Esophagus muscularis mucosa (tissue), 4 donors: ENCODE results near the gene ARL15. TPM values are rescaled to one million over a fixed set of nuclear protein-coding genes. Genes with fewer than 3 reads are reported as not detected.

ENCODE experiments used
- DNase-seq: peaks from one replicate; pipeline ENCODE4 v3.0.0-alpha.2; 2017; ENCODE audit errors: extremely low spot score
- H3K27ac ChIP-seq, 4 donors: fragments of 200-600 bp; sonication (generic); replicated peaks in 1 of 4; 1 replicate in 3 of 4; 2 replicates in 1 of 4; pipeline ENCODE4 v1.5.1; 2016 to 2019; ENCODE audit warnings: mild to moderate bottlenecking in 1 of 4
- H3K27me3 ChIP-seq, 4 donors: fragments of 200-600 bp; sonication (generic); one replicate each; pipeline versions ENCODE4 v1.5.1 to v1.6.0; 2016 to 2019
- H3K36me3 ChIP-seq, 4 donors: fragments of 200-600 bp; sonication (generic); one replicate each; pipeline ENCODE4 v1.5.1; 2016 to 2019
- H3K4me1 ChIP-seq, 4 donors: fragments of 200-600 bp; sonication (generic); one replicate each; pipeline ENCODE4 v1.5.1; 2016 to 2019
- H3K4me3 ChIP-seq, 4 donors: fragments of 200-600 bp; sonication (generic); 1 replicate in 2 of 4; 2 replicates in 2 of 4; pipeline ENCODE4 v1.5.1; 2016 to 2019; ENCODE audit warnings: mild to moderate bottlenecking in 4 of 4, moderate library complexity in 1 of 4
- H3K9me3 ChIP-seq, 4 donors: fragments of 200-600 bp; sonication (generic); 1 replicate in 3 of 4; 2 replicates in 1 of 4; pipeline ENCODE4 v1.5.1; 2016 to 2019
- EP300 ChIP-seq: sonication (generic); formaldehyde crosslinking; IDR thresholded peaks from one replicate; pipeline ENCODE4 v1.6.1; 2017; ENCODE audit warnings: antibody characterized with exemption
- POLR2A ChIP-seq: fragments of 450-650 bp; IDR thresholded peaks from one replicate; pipeline ENCODE4 v1.6.1; 2017; ENCODE audit warnings: antibody characterized with exemption, moderate library complexity, mild to moderate bottlenecking, low read depth
- POLR2AphosphoS5 ChIP-seq, 2 donors: sonication (generic); formaldehyde crosslinking; IDR thresholded peaks; one replicate each; pipeline ENCODE4 v1.6.1; 2017; ENCODE audit warnings: antibody characterized with exemption in 2 of 2
- WGBS: methylation state at CpG from one replicate; pipeline ENCODE4 v1.1.5; 2018; 5-methylcytosine and 5-hydroxymethylcytosine counted together
- intact Hi-C: fragments of 100-400 bp; cut with DNase I; formaldehyde crosslinking; loops from one replicate; pipeline ENCODE4 v1.15.1; 2023
- total RNA-seq, 4 donors: library from RNA; depleted of rRNA; stranded (reverse); fragments of >200 nt; gene quantifications; one replicate each; pipeline versions ENCODE4 v1.1.0 to v1.2.1, GENCODE V29; 2016
- TF ChIP-seq, protein P1 (sequence below), 3 experiments: fragments of 200-600 bp in 2 of 3; fragments of 450-650 bp in 1 of 3; sonication (generic) in 2 of 3; IDR thresholded peaks; one replicate each; pipeline ENCODE4 v1.5.1; 2017 to 2019; ENCODE audit warnings: antibody characterized with exemption in 3 of 3, mild to moderate bottlenecking in 2 of 3, moderate library complexity in 1 of 3

ARL15 gene
- total RNA-seq, 4 donors from 2014 or later: 11.6 to 21.6 (median 16.5) TPM

- no peak for TF ChIP-seq POLR2AphosphoS5 (IDR thresholded peaks at IDR 0.05)
- TF ChIP-seq EP300: no peak
- TF ChIP-seq POLR2A: no peak
- TF ChIP-seq, protein P1, sequence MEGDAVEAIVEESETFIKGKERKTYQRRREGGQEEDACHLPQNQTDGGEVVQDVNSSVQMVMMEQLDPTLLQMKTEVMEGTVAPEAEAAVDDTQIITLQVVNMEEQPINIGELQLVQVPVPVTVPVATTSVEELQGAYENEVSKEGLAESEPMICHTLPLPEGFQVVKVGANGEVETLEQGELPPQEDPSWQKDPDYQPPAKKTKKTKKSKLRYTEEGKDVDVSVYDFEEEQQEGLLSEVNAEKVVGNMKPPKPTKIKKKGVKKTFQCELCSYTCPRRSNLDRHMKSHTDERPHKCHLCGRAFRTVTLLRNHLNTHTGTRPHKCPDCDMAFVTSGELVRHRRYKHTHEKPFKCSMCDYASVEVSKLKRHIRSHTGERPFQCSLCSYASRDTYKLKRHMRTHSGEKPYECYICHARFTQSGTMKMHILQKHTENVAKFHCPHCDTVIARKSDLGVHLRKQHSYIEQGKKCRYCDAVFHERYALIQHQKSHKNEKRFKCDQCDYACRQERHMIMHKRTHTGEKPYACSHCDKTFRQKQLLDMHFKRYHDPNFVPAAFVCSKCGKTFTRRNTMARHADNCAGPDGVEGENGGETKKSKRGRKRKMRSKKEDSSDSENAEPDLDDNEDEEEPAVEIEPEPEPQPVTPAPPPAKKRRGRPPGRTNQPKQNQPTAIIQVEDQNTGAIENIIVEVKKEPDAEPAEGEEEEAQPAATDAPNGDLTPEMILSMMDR (IDR thresholded peaks at IDR 0.05): no peak
- Histone ChIP-seq H3K4me3 (no peak overlapping the region), H3K36me3 (no peaks in the 10 kb centered on the region), H3K4me1 (peaks cover 0 to 19% (median 7%) of the 10 kb centered on the region in 4 donors), H3K27ac (no peak overlapping the region), H3K27me3 (no peaks in the 10 kb centered on the region), H3K9me3 (no peaks in the 10 kb centered on the region)
- intact Hi-C loops: no loop called here
- 69% methylated on average over 9 of the region's 9 CpGs for WGBS
- DNase-seq: no peak
These were observed 218.9 kb downstream of the ARL15 start for GRCh38 chr5:54091307-54092130.

DNA sequence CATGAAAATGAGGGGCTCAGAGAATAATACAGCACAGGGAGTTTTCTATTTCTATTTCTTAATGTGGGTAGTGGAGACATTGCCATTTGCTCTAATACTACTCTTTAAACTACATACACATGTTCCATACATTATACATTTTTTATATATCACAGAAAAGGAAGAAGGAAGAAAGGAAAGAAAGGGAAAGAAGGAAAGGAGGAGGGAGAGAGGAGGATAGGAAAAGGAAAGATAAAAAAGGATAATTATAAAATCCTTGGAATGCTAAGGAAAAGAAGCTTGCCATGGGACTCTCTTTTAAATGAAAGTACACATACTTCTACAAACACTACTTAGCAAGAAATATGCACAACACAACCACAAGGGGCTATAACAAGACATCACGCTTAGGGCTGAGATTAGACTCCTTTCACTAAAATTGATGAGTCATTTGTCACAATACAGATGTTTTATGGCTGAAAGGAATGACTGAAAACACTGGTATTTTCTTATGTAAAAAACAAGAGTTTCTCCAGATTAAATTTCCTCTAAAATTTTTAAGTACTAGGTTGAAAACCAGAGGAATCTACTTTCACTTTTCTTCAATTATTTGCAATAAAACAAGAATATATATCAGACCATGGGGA is 219.8 kb downstream of the ARL15 start:
- no peak for DNase-seq
- intact Hi-C loops: no loop called here
- peaks cover 0 to 19% (median 7%) of the 10 kb centered on the region in 4 donors for H3K4me1 ChIP-seq
- no peak overlapping the region for H3K4me3 ChIP-seq
- H3K27ac ChIP-seq: no peak overlapping the region
- TF ChIP-seq POLR2AphosphoS5 (IDR thresholded peaks at IDR 0.05) (no peak), EP300 (no peak), POLR2A (no peak)
- TF ChIP-seq, protein P1 (IDR thresholded peaks at IDR 0.05): no peak
- WGBS: 66% methylated on average over 1 of the region's 1 CpG
- no peaks in the 10 kb centered on the region for H3K36me3 ChIP-seq
- no peaks in the 10 kb centered on the region for H3K27me3 ChIP-seq
- H3K9me3 ChIP-seq: no peaks in the 10 kb centered on the region

DNA sequence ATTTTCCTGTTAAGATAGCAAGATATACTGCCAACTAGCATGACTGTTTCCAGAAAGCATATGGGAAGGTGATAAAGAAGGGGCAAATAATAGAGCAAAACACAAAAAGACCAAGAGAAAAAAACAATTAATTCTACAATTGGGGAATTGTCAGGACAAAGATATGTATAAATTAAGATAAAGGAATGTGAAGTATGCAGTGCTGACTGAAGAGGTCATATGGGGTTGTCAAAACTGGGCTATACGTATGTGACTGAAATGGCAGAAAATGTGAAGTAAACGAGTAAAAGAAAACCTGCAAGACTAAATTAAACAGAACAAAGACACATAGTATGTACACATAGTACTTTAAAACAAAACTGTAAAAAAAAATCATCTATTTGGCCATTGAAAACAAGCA is 222.3 kb downstream of the ARL15 start:
- TF ChIP-seq POLR2A: no peak
- TF ChIP-seq, protein P1 (IDR thresholded peaks at IDR 0.05): no peak
- TF ChIP-seq POLR2AphosphoS5 (IDR thresholded peaks at IDR 0.05): no peak
- no peak for TF ChIP-seq EP300
- Histone ChIP-seq H3K9me3 (no peaks in the 10 kb centered on the region), H3K36me3 (no peaks in the 10 kb centered on the region), H3K4me1 (peaks cover 0 to 19% (median 7%) of the 10 kb centered on the region in 4 donors), H3K27ac (no peak overlapping the region), H3K4me3 (no peak overlapping the region), H3K27me3 (no peaks in the 10 kb centered on the region)
- 90% methylated on average over 2 of the region's 2 CpGs for WGBS
- DNase-seq: no peak
- intact Hi-C loops: no loop called here

DNA sequence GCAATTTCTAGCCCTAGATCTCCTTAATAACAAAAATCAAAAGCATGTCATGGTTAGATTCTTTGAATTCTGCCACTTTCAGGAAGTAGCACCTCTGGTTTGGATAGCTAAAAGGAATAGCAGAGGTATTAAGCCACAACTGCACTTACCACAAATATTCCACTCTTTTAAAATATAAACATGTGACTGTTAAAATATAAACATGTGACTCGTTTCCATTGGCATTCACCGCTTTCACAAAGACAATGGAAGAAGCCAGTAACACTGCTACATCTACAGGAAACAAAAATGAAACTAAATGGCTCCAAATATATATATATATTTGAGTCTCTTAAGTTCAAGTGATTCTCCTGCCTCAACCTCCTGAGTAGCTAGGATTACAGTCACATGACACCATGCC is 222.9 kb downstream of the ARL15 start:
- Histone ChIP-seq H3K4me3 (no peak overlapping the region), H3K27me3 (no peaks in the 10 kb centered on the region), H3K9me3 (no peaks in the 10 kb centered on the region), H3K27ac (no peak overlapping the region), H3K36me3 (no peaks in the 10 kb centered on the region), H3K4me1 (peaks cover 0 to 19% (median 7%) of the 10 kb centered on the region in 4 donors)
- WGBS: 66% methylated on average over 2 of the region's 2 CpGs
- no peak for TF ChIP-seq EP300
- TF ChIP-seq, protein P1 (IDR thresholded peaks at IDR 0.05): no peak
- TF ChIP-seq POLR2A: no peak
- TF ChIP-seq POLR2AphosphoS5 (IDR thresholded peaks at IDR 0.05): no peak
- intact Hi-C loops: no loop called here
- no peak for DNase-seq
